OCI-LY7 (cell line): Measurements from ENCODE around the gene TUBB6. TPM values are rescaled to one million over a fixed set of nuclear protein-coding genes. Genes with fewer than 3 reads are reported as not detected.

Source experiments
- BruUV-seq: library from RNA; stranded (reverse); fragments of 400-500 nt; replicated peaks from 2 replicates; lab custom pipeline; 2021; lab: Mats Ljungman, UMichigan
- CTCF ChIA-PET: fragments of 300-600 bp; sonication (Branson Sonifier 250); formaldehyde crosslinking; loops from one replicate; lab custom pipeline; 2022; ENCODE audit warnings: antibody characterized with exemption; ENCODE audit not compliant: unreplicated experiment; lab: Charles Lee
- POLR2A ChIA-PET: fragments of 300-600 bp; sonication (Branson Sonifier 250); formaldehyde crosslinking; loops from one replicate; lab custom pipeline; 2022; ENCODE audit warnings: antibody characterized with exemption; lab: Charles Lee
- DNase-seq: peaks from one replicate; pipeline ENCODE4 v3.0.0-alpha.2; 2015; ENCODE audit warnings: low spot score
- H2AFZ ChIP-seq: fragments of 200-600 bp; sonication (generic), shearing (Covaris generic); 2 replicates; pipeline ENCODE4 v1.6.1; 2014; ENCODE audit warnings: mild to moderate bottlenecking, antibody characterized with exemption, low read length, moderate library complexity
- H3K27ac ChIP-seq: fragments of 200-600 bp; sonication (generic); 2 replicates; pipeline ENCODE4 v1.5.1; 2014; ENCODE audit warnings: mixed run types, low read depth, mild to moderate bottlenecking, moderate library complexity, low read length, inconsistent platforms; ENCODE audit not compliant: poor library complexity, severe bottlenecking
- H3K36me3 ChIP-seq: fragments of 200-600 bp; sonication (generic); 2 replicates; pipeline ENCODE4 v1.6.1; 2014; ENCODE audit warnings: mild to moderate bottlenecking, antibody characterized with exemption, low read length, moderate library complexity, mixed read lengths; ENCODE audit not compliant: insufficient read depth
- H3K4me1 ChIP-seq: fragments of 200-600 bp; sonication (generic); 2 replicates; pipeline ENCODE4 v1.5.1; 2014; ENCODE audit warnings: mild to moderate bottlenecking, low read length; ENCODE audit not compliant: insufficient read depth, poor library complexity, severe bottlenecking
- H3K4me2 ChIP-seq: fragments of 200-600 bp; sonication (generic); 2 replicates; pipeline ENCODE4 v1.6.1; 2014; ENCODE audit warnings: mild to moderate bottlenecking, low read length
- H3K4me3 ChIP-seq: fragments of 200-600 bp; sonication (generic); 2 replicates; pipeline ENCODE4 v1.5.1; 2014; ENCODE audit warnings: mild to moderate bottlenecking, low read depth, low read length; ENCODE audit not compliant: poor library complexity, severe bottlenecking
- H3K79me2 ChIP-seq: fragments of 200-600 bp; sonication (generic); 2 replicates; pipeline ENCODE4 v1.6.1; 2016; ENCODE audit warnings: low read depth, mild to moderate bottlenecking, low read length, moderate library complexity, mixed read lengths; ENCODE audit not compliant: insufficient read depth
- H3K9me2 ChIP-seq: fragments of 200-600 bp; sonication (generic); 2 replicates; pipeline ENCODE4 v1.6.1; 2016; ENCODE audit warnings: mild to moderate bottlenecking, low read length, mixed read lengths; ENCODE audit not compliant: insufficient read depth
- H3K9me3 ChIP-seq: fragments of 200-600 bp; sonication (generic); 2 replicates; pipeline ENCODE4 v1.6.1; 2014; ENCODE audit warnings: mild to moderate bottlenecking, mixed run types, low read length, mixed read lengths
- H4K20me1 ChIP-seq: fragments of 200-600 bp; sonication (generic); 2 replicates; pipeline ENCODE4 v1.6.1; 2014; ENCODE audit warnings: mild to moderate bottlenecking, antibody characterized with exemption, low read length, moderate library complexity, mixed read lengths; ENCODE audit not compliant: insufficient read depth
- CTCF ChIP-seq: fragments of 200-600 bp; sonication (generic); conservative IDR thresholded peaks from 2 replicates; pipeline ENCODE4 v1.5.1; 2014; ENCODE audit warnings: mild to moderate bottlenecking, antibody characterized with exemption, low read length, moderate library complexity, mixed read lengths
- EZH2phosphoT487 ChIP-seq: fragments of 200-600 bp; sonication (generic); IDR thresholded peaks from 2 replicates; pipeline ENCODE4 v1.6.1; 2018; ENCODE audit warnings: low read depth, borderline replicate concordance, mild to moderate bottlenecking, mixed run types, antibody characterized with exemption, low read length, moderate library complexity, mixed read lengths
- intact Hi-C: fragments of 100-400 bp; cut with micrococcal nuclease; formaldehyde crosslinking; loops from one replicate; pipeline ENCODE4 v1.10.0; 2022; ENCODE audit not compliant: unreplicated experiment
- total RNA-seq, 2 experiments: library from RNA; depleted of rRNA in 1 of 2; stranded (reverse); fragments of >200 nt in 1 of 2; shearing (Covaris generic) in 1 of 2; gene quantifications; 2 replicates each; pipeline ENCODE4 v1.2.3, GENCODE V29; 2014 to 2022

TUBB6 gene
- total RNA-seq, 2 experiments from 2014 or later = not detected

- ChIA-PET POLR2A (interaction anchor here (0.6 to 0.7 kb wide), 2 partner anchors 13 to 40 kb away, joined by 3 to 6 read pairs; no protein-coding TSS in a partner anchor), CTCF (no interaction called here)
- no TSS peak for BruUV-seq
- H3K4me1 ChIP-seq = peaks cover 14% of the 10 kb centered on the region
- H2AFZ ChIP-seq = no peak overlapping the region
- H3K79me2 ChIP-seq = no peaks in the 10 kb centered on the region
- H3K27ac ChIP-seq = no peak overlapping the region
- H3K9me3 ChIP-seq = no peaks in the 10 kb centered on the region
- no peak for TF ChIP-seq CTCF
- TF ChIP-seq EZH2phosphoT487 = no peak
- H3K4me2 ChIP-seq = no peak overlapping the region
- no peak overlapping the region for H3K4me3 ChIP-seq
- intact Hi-C loops = no loop called here
- peaks cover 64% of the 10 kb centered on the region for H3K36me3 ChIP-seq
- no peaks in the 10 kb centered on the region for H4K20me1 ChIP-seq
- no peaks in the 10 kb centered on the region for H3K9me2 ChIP-seq
- no peak for DNase-seq
These were observed 17.1 kb downstream of the TUBB6 start for GRCh38 chr18:12324991-12325725.

GRCh38 chr18:12325726-12326245, 17.7 kb downstream of the TUBB6 start:
- peaks cover 12% of the 10 kb centered on the region for H3K4me1 ChIP-seq
- CTCF ChIA-PET = no interaction called here
- no TSS peak for BruUV-seq
- H3K9me2 ChIP-seq = no peaks in the 10 kb centered on the region
- H3K27ac ChIP-seq = no peak overlapping the region
- no peak for DNase-seq
- H3K9me3 ChIP-seq = no peaks in the 10 kb centered on the region
- POLR2A ChIA-PET = no interaction called here
- no peaks in the 10 kb centered on the region for H3K79me2 ChIP-seq
- no peak overlapping the region for H2AFZ ChIP-seq
- H3K36me3 ChIP-seq = peaks cover 64% of the 10 kb centered on the region
- H4K20me1 ChIP-seq = no peaks in the 10 kb centered on the region
- H3K4me2 ChIP-seq = no peak overlapping the region
- TF ChIP-seq EZH2phosphoT487 = no peak
- no peak for TF ChIP-seq CTCF
- intact Hi-C loops = no loop called here
- H3K4me3 ChIP-seq = no peak overlapping the region
